HEK293 (cell line): Measurements from ENCODE around the gene APPBP2.

Experiments
- CTCF ChIA-PET: fragments of 350-600 bp; formaldehyde crosslinking; extraction: SDS; loops from one replicate; lab custom pipeline; 2021; ENCODE audit warnings: antibody characterized with exemption; lab: Yijun Ruan, JAX
- POLR2A ChIA-PET: fragments of 300-600 bp; formaldehyde crosslinking; extraction: SDS; loops from one replicate; lab custom pipeline; 2020; ENCODE audit warnings: antibody characterized with exemption, inconsistent platforms; lab: Yijun Ruan, JAX
- H3K27ac ChIP-seq: fragments of 200-500 bp; sonication (Bioruptor generic); 2 replicates; pipeline ENCODE4 v1.5.1; 2014; ENCODE audit warnings: low read depth, low read length, control low read depth, inconsistent platforms; ENCODE audit errors: extremely low read depth
- H3K36me3 ChIP-seq, 2 experiments: fragments of 200-500 bp in 1 of 2; sonication (Bioruptor generic) in 1 of 2; 1 replicate in 1 of 2; 2 replicates in 1 of 2; pipeline ENCODE4 v1.5.1; 2014 to 2017; ENCODE audit warnings: inconsistent platforms in 2 of 2, low read length in 2 of 2; ENCODE audit not compliant: control insufficient read depth in 2 of 2, insufficient read depth in 1 of 2
- H3K4me1 ChIP-seq: fragments of 200-500 bp; sonication (Bioruptor generic); 2 replicates; pipeline ENCODE4 v1.5.1; 2014; ENCODE audit warnings: mild to moderate bottlenecking, low read length, inconsistent platforms; ENCODE audit not compliant: control insufficient read depth, insufficient read depth
- H3K4me3 ChIP-seq: 2 replicates; pipeline ENCODE4 v1.5.1; 2011; ENCODE audit warnings: low read depth, mild to moderate bottlenecking, control low read depth, low read length, moderate library complexity
- H3K9me3 ChIP-seq: fragments of 200-500 bp; sonication (Bioruptor generic); 2 replicates; pipeline ENCODE4 v1.5.1; 2014; ENCODE audit warnings: low read depth, low read length, inconsistent platforms; ENCODE audit not compliant: control insufficient read depth, insufficient read depth
- BCL11B ChIP-seq: fragments of 450-650 bp; formaldehyde crosslinking; IDR thresholded peaks from 2 replicates; pipeline ENCODE4 v1.5.1; 2016; ENCODE audit warnings: low read depth, missing biosample characterization, missing genetic modification characterization
- CTCF ChIP-seq: fragments of 450-650 bp; formaldehyde crosslinking; IDR thresholded peaks from 2 replicates; pipeline ENCODE4 v1.5.1; 2016; ENCODE audit warnings: missing biosample characterization, missing genetic modification characterization
- MZF1 ChIP-seq: fragments of 450-650 bp; formaldehyde crosslinking; IDR thresholded peaks from 2 replicates; pipeline ENCODE4 v1.5.1; 2017; ENCODE audit warnings: missing biosample characterization, missing genetic modification characterization, borderline replicate concordance
- PRDM1 ChIP-seq: fragments of 450-650 bp; formaldehyde crosslinking; IDR thresholded peaks from 2 replicates; pipeline ENCODE4; 2016; ENCODE audit warnings: missing biosample characterization, missing genetic modification characterization
- ZBTB6 ChIP-seq: fragments of 450-650 bp; formaldehyde crosslinking; IDR thresholded peaks from 2 replicates; pipeline ENCODE4 v1.5.1; 2017; ENCODE audit warnings: missing biosample characterization, missing genetic modification characterization
- ZBTB7A ChIP-seq: fragments of 450-650 bp; formaldehyde crosslinking; IDR thresholded peaks from 2 replicates; pipeline ENCODE4 v1.5.1; 2016; ENCODE audit warnings: low read depth, missing biosample characterization, missing genetic modification characterization
- ZNF132 ChIP-seq: fragments of 450-650 bp; formaldehyde crosslinking; IDR thresholded peaks from 2 replicates; pipeline ENCODE4 v1.5.1; 2017; ENCODE audit warnings: missing biosample characterization, missing genetic modification characterization, borderline replicate concordance
- ZNF140 ChIP-seq: fragments of 450-650 bp; formaldehyde crosslinking; IDR thresholded peaks from 2 replicates; pipeline ENCODE4 v1.5.1; 2016; ENCODE audit warnings: missing biosample characterization, missing genetic modification characterization
- ZNF23 ChIP-seq: fragments of 450-650 bp; formaldehyde crosslinking; IDR thresholded peaks from 2 replicates; pipeline ENCODE4 v1.5.1; 2016; ENCODE audit warnings: missing biosample characterization, missing genetic modification characterization, borderline replicate concordance
- ZNF366 ChIP-seq: fragments of 450-650 bp; formaldehyde crosslinking; conservative IDR thresholded peaks from 2 replicates; pipeline ENCODE4 v1.5.1; 2016; ENCODE audit warnings: missing biosample characterization, missing genetic modification characterization
- ZNF416 ChIP-seq: fragments of 450-650 bp; formaldehyde crosslinking; IDR thresholded peaks from 2 replicates; pipeline ENCODE4 v1.5.1; 2016; ENCODE audit warnings: missing biosample characterization, missing genetic modification characterization
- ZNF449 ChIP-seq: fragments of 450-650 bp; formaldehyde crosslinking; IDR thresholded peaks from 2 replicates; pipeline ENCODE4 v1.5.1; 2017; ENCODE audit warnings: missing biosample characterization, mild to moderate bottlenecking, missing genetic modification characterization, moderate library complexity
- ZNF510 ChIP-seq: fragments of 450-650 bp; formaldehyde crosslinking; IDR thresholded peaks from 2 replicates; pipeline ENCODE4 v1.5.1; 2018; ENCODE audit warnings: mild to moderate bottlenecking, missing genetic modification characterization, missing biosample characterization; ENCODE audit not compliant: insufficient replicate concordance
- ZNF514 ChIP-seq: fragments of 450-650 bp; formaldehyde crosslinking; IDR thresholded peaks from 2 replicates; pipeline ENCODE4 v1.5.1; 2016; ENCODE audit warnings: missing biosample characterization, missing genetic modification characterization
- ZNF548 ChIP-seq: fragments of 450-650 bp; formaldehyde crosslinking; IDR thresholded peaks from 2 replicates; pipeline ENCODE4 v1.5.1; 2016; ENCODE audit warnings: missing biosample characterization, missing genetic modification characterization
- ZNF645 ChIP-seq: fragments of 450-650 bp; formaldehyde crosslinking; IDR thresholded peaks from 2 replicates; pipeline ENCODE4; 2016; ENCODE audit warnings: missing biosample characterization, missing genetic modification characterization
- ZNF658 ChIP-seq: fragments of 450-650 bp; formaldehyde crosslinking; IDR thresholded peaks from 2 replicates; pipeline ENCODE4; 2016; ENCODE audit warnings: missing biosample characterization, missing genetic modification characterization
- ZNF76 ChIP-seq: fragments of 450-650 bp; formaldehyde crosslinking; IDR thresholded peaks from 2 replicates; pipeline ENCODE4; 2016; ENCODE audit warnings: low read depth, missing biosample characterization, missing genetic modification characterization, borderline replicate concordance
- ZNF791 ChIP-seq: fragments of 450-650 bp; formaldehyde crosslinking; IDR thresholded peaks from 2 replicates; pipeline ENCODE4 v1.5.1; 2016; ENCODE audit warnings: missing biosample characterization, missing genetic modification characterization
- ZNF843 ChIP-seq: fragments of 450-650 bp; formaldehyde crosslinking; IDR thresholded peaks from 2 replicates; pipeline ENCODE4 v1.5.1; 2016; ENCODE audit warnings: missing biosample characterization, missing genetic modification characterization
- ZSCAN23 ChIP-seq: fragments of 450-650 bp; formaldehyde crosslinking; IDR thresholded peaks from 2 replicates; pipeline ENCODE4 v1.5.1; 2016; ENCODE audit warnings: missing biosample characterization, missing genetic modification characterization

Gene APPBP2

GRCh38 chr17:60426596-60426995, 99.4 kb downstream of the APPBP2 start:
- no peaks in the 10 kb centered on the region for H3K9me3 ChIP-seq
- ChIA-PET POLR2A (interaction anchor here (0.5 to 1.1 kb wide), 3 partner anchors 10 to 100 kb away, joined by 3 to 4 read pairs (median 3); partner anchors contain the start of genes APPBP2 and USP32), CTCF (interaction anchor here (0.5 to 1.2 kb wide), 2 partner anchors 195 to 251 kb away, joined by 4 read pairs; no protein-coding TSS in a partner anchor)
- TF ChIP-seq BCL11B (tag by site-specific recombination) = no peak
- TF ChIP-seq ZNF658 = no peak
- no peak for TF ChIP-seq ZNF843 (tag by site-specific recombination)
- no peak for TF ChIP-seq ZSCAN23 (tag by site-specific recombination)
- no peak for TF ChIP-seq ZNF510
- TF ChIP-seq ZNF23 (tag by site-specific recombination) = no peak
- TF ChIP-seq ZNF140 (tag by site-specific recombination) = no peak
- TF ChIP-seq PRDM1 (tag by site-specific recombination) = no peak
- no peak for TF ChIP-seq ZNF76 (tag by site-specific recombination)
- no peak for TF ChIP-seq ZNF132 (tag by site-specific recombination)
- TF ChIP-seq ZNF791 = no peak
- no peak for TF ChIP-seq ZNF449 (tag by site-specific recombination)
- TF ChIP-seq ZNF514 = no peak
- no peak for TF ChIP-seq CTCF
- TF ChIP-seq ZNF416 (tag by site-specific recombination) = no peak
- TF ChIP-seq ZNF548 (tag by site-specific recombination) = no peak
- TF ChIP-seq ZNF366 (tag by site-specific recombination) = no peak
- TF ChIP-seq ZBTB7A (tag by site-specific recombination) = no peak
- TF ChIP-seq, all 188 proteins: peak for 0
- Histone ChIP-seq H3K36me3 (no peaks in the 10 kb centered on the region), H3K4me3 (no peak overlapping the region), H3K27ac (no peak overlapping the region), H3K4me1 (no peaks in the 10 kb centered on the region)

GRCh38 chr17:60425626-60426025, 100.4 kb downstream of the APPBP2 start:
- ChIA-PET CTCF (interaction anchor here (0.6 kb wide), 1 partner anchor 526 kb away, joined by 5 read pairs; no protein-coding TSS in a partner anchor), POLR2A (interaction anchor here (1.6 kb wide), 1 partner anchor 15 kb away, joined by 3 read pairs; no protein-coding TSS in a partner anchor)

More at GRCh38 chr17:60425626-60426025, 100.4 kb downstream of the APPBP2 start:
- Histone ChIP-seq H3K36me3 (no peaks in the 10 kb centered on the region), H3K27ac (no peak overlapping the region), H3K4me3 (no peak overlapping the region), H3K9me3 (no peaks in the 10 kb centered on the region), H3K4me1 (no peaks in the 10 kb centered on the region)
- peak; percentile 24; the same call in 1 of the 2 replicates for TF ChIP-seq ZBTB6 (tag by site-specific recombination)
- no peak for TF ChIP-seq ZNF645 (tag by site-specific recombination)
- TF ChIP-seq MZF1 (tag by site-specific recombination) = no peak
